ENCODE measurements around the gene GPX3.

DNA sequence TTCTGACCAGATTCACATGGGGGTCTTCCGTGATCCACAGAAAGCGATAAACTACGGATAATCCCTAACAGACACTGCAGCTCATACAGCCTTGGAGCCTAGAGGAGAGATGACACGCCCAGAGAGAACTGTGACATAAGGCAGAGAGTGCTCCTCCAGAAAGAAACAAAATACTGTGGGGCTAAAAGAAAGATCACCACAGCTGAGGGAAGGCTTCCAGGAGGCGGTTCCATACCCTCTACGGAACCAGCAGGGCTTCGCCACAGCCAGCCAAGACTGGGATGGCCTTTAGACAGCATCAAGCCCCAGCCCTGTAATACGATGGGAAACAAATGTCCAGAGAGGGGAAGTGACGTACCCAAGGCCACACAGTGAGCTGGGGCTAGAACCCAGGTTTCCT lies 19.3 kb downstream of the GPX3 start:
- TF ChIP-seq POLR2AphosphoS5 (IDR thresholded peaks at IDR 0.05; ENCODE audit: insufficient read depth, low read depth, low read length): no peak
- TF ChIP-seq, protein P1, sequence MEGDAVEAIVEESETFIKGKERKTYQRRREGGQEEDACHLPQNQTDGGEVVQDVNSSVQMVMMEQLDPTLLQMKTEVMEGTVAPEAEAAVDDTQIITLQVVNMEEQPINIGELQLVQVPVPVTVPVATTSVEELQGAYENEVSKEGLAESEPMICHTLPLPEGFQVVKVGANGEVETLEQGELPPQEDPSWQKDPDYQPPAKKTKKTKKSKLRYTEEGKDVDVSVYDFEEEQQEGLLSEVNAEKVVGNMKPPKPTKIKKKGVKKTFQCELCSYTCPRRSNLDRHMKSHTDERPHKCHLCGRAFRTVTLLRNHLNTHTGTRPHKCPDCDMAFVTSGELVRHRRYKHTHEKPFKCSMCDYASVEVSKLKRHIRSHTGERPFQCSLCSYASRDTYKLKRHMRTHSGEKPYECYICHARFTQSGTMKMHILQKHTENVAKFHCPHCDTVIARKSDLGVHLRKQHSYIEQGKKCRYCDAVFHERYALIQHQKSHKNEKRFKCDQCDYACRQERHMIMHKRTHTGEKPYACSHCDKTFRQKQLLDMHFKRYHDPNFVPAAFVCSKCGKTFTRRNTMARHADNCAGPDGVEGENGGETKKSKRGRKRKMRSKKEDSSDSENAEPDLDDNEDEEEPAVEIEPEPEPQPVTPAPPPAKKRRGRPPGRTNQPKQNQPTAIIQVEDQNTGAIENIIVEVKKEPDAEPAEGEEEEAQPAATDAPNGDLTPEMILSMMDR (IDR thresholded peaks at IDR 0.05; ENCODE audit: extremely low read depth in 1 of 2, insufficient read depth in 1 of 2, low read depth in 1 of 2, low read length in 2 of 2): no peak

Measured in endothelial cell of umbilical vein (primary cell).